SU-DHL-6 (cell line): ENCODE data around the gene EHBP1.
"Not testable (repeated sequence)": the region's sequence is repeated elsewhere in the genome, so short reads cannot be mapped to it uniquely, and the experiment has no call there.

Source experiments
- H2AFZ ChIP-seq: fragments of 200-600 bp; sonication (generic); 2 replicates; pipeline ENCODE4 v1.6.1; 2014; ENCODE audit warnings: low read depth, mild to moderate bottlenecking, moderate library complexity, mixed read lengths, antibody characterized with exemption, low read length; ENCODE audit not compliant: severe bottlenecking
- H3F3A ChIP-seq: fragments of 200-600 bp; shearing (Covaris generic); 2 replicates; pipeline ENCODE4 v1.6.0; 2016; ENCODE audit warnings: antibody characterized with exemption, mild to moderate bottlenecking; ENCODE audit not compliant: insufficient read depth
- H3K27ac ChIP-seq: fragments of 200-600 bp; sonication (generic); 2 replicates; pipeline ENCODE4 v1.5.1; 2016; ENCODE audit warnings: low read depth, mild to moderate bottlenecking, low read length, moderate library complexity, mixed read lengths
- H3K27me3 ChIP-seq: fragments of 200-600 bp; sonication (generic), shearing (Covaris generic); 2 replicates; pipeline ENCODE4 v1.6.0; 2014; ENCODE audit warnings: mild to moderate bottlenecking, low read length
- H3K36me3 ChIP-seq: fragments of 200-600 bp; sonication (generic); 2 replicates; pipeline ENCODE4 v1.6.1; 2014; ENCODE audit warnings: mild to moderate bottlenecking, low read length, mixed read lengths
- H3K4me2 ChIP-seq: fragments of 300-600, 200-600 bp; shearing (Covaris generic), sonication (generic); 2 replicates; pipeline ENCODE4 v1.6.0; 2014; ENCODE audit warnings: low read length, low read depth, mild to moderate bottlenecking; ENCODE audit not compliant: poor library complexity, severe bottlenecking
- H3K4me3 ChIP-seq: fragments of 200-600 bp; sonication (generic); 2 replicates; pipeline ENCODE4 v1.5.1; 2014; ENCODE audit warnings: antibody characterized with exemption, low read length, mild to moderate bottlenecking, mixed read lengths; ENCODE audit not compliant: insufficient read depth, poor library complexity, severe bottlenecking
- H3K79me2 ChIP-seq: fragments of 200-600 bp; sonication (generic); 2 replicates; pipeline ENCODE4 v1.6.1; 2014; ENCODE audit warnings: mild to moderate bottlenecking, low read length, moderate library complexity; ENCODE audit not compliant: insufficient read depth
- H3K9ac ChIP-seq: fragments of 200-600 bp; sonication (generic); 2 replicates; pipeline ENCODE4 v1.7.0; 2014; ENCODE audit warnings: mild to moderate bottlenecking, low read length
- H3K9me2 ChIP-seq: fragments of 200-600 bp; sonication (generic); replicated peaks from 2 replicates; pipeline ENCODE4 v1.6.1; 2014; ENCODE audit warnings: low read length; ENCODE audit not compliant: insufficient read depth
- H3K9me3 ChIP-seq: fragments of 200-600 bp; sonication (generic); 2 replicates; pipeline ENCODE4 v1.6.1; 2014; ENCODE audit warnings: low read length, mixed read lengths; ENCODE audit not compliant: insufficient read depth
- H4K20me1 ChIP-seq: fragments of 200-600 bp; sonication (generic); 2 replicates; pipeline ENCODE4 v1.6.1; 2014; ENCODE audit warnings: low read depth, mild to moderate bottlenecking, antibody characterized with exemption, low read length, moderate library complexity, mixed read lengths
- CTCF ChIP-seq: fragments of 200-600 bp; sonication (generic); IDR thresholded peaks from one replicate; pipeline ENCODE4 v1.5.1; 2017; ENCODE audit warnings: antibody characterized with exemption, mild to moderate bottlenecking, low read length, moderate library complexity; ENCODE audit not compliant: insufficient read depth, poor library complexity, severe bottlenecking
- EZH2phosphoT487 ChIP-seq: fragments of 200-600 bp; sonication (generic), shearing (Covaris generic); conservative IDR thresholded peaks from 2 replicates; pipeline ENCODE4 v1.6.1; 2018; ENCODE audit warnings: mild to moderate bottlenecking, antibody characterized with exemption, low read length, moderate library complexity, mixed read lengths

Gene EHBP1

GRCh38 chr2:63013438-63013837, 307.9 kb downstream of the EHBP1 start:
- Histone ChIP-seq H3K79me2 (no peaks in the 10 kb centered on the region), H3K27me3 (no peaks in the 10 kb centered on the region), H3K36me3 (no peaks in the 10 kb centered on the region), H2AFZ (no peak overlapping the region), H3K9ac (no peak overlapping the region), H3K9me2 (no peaks in the 10 kb centered on the region), H3F3A (no peaks in the 10 kb centered on the region), H4K20me1 (no peaks in the 10 kb centered on the region), H3K4me2 (no peak overlapping the region), H3K27ac (no peak overlapping the region), H3K4me3 (no peak overlapping the region), H3K9me3 (no peaks in the 10 kb centered on the region)
- TF ChIP-seq EZH2phosphoT487 (no peak), CTCF (no peak)

- no peak overlapping the region for H3K9ac ChIP-seq
- no peak overlapping the region for H3K4me2 ChIP-seq
- H3K79me2 ChIP-seq: no peaks in the 10 kb centered on the region
- H3K9me2 ChIP-seq: no peaks in the 10 kb centered on the region
- H3K27me3 ChIP-seq: no peaks in the 10 kb centered on the region
- H2AFZ ChIP-seq: no peak overlapping the region
- H3K9me3 ChIP-seq: no peaks in the 10 kb centered on the region
- H3F3A ChIP-seq: no peaks in the 10 kb centered on the region
- H4K20me1 ChIP-seq: no peaks in the 10 kb centered on the region
- no peak overlapping the region for H3K27ac ChIP-seq
- TF ChIP-seq CTCF (no peak), EZH2phosphoT487 (no peak)
- H3K4me3 ChIP-seq: no peak overlapping the region
- no peaks in the 10 kb centered on the region for H3K36me3 ChIP-seq
These were observed 309.9 kb downstream of the EHBP1 start for GRCh38 chr2:63015389-63015788.

- TF ChIP-seq EZH2phosphoT487 (no peak), CTCF (no peak)
These were observed 312.9 kb downstream of the EHBP1 start for GRCh38 chr2:63018439-63018838.

GRCh38 chr2:63019686-63020085, 314.2 kb downstream of the EHBP1 start:
- H3K27ac ChIP-seq, H3F3A ChIP-seq, H2AFZ ChIP-seq, H3K79me2 ChIP-seq, H3K4me3 ChIP-seq, H3K4me2 ChIP-seq, H3K27me3 ChIP-seq, H3K36me3 ChIP-seq, H4K20me1 ChIP-seq, H3K9me2 ChIP-seq, H3K9me3 ChIP-seq, H3K9ac ChIP-seq: not testable (repeated sequence)

More at GRCh38 chr2:63018439-63018838, 312.9 kb downstream of the EHBP1 start:
- no peaks in the 10 kb centered on the region for H3K79me2 ChIP-seq
- no peaks in the 10 kb centered on the region for H3K9me2 ChIP-seq
- H3K9ac ChIP-seq: no peak overlapping the region
- no peak overlapping the region for H3K4me3 ChIP-seq
- H3K36me3 ChIP-seq: no peaks in the 10 kb centered on the region
- H3F3A ChIP-seq: no peaks in the 10 kb centered on the region
- no peaks in the 10 kb centered on the region for H4K20me1 ChIP-seq
- no peak overlapping the region for H3K27ac ChIP-seq
- H3K27me3 ChIP-seq: no peaks in the 10 kb centered on the region
- H3K9me3 ChIP-seq: no peaks in the 10 kb centered on the region
- no peak overlapping the region for H3K4me2 ChIP-seq
- H2AFZ ChIP-seq: no peak overlapping the region
